SK-N-MC (cell line): ENCODE results near the gene SUMO4.

Experiments used
- EZH2 ChIP-seq: fragments of 200-600 bp; sonication (generic); IDR thresholded peaks from one replicate; pipeline ENCODE4 v1.6.1; 2017; ENCODE audit warnings: antibody characterized with exemption
- FOXP2 ChIP-seq: optimal IDR thresholded peaks from 2 replicates; pipeline ENCODE3; 2011; ENCODE audit warnings: mild to moderate bottlenecking, moderate library complexity; ENCODE audit not compliant: insufficient read depth; ENCODE audit errors: extremely low read length, control extremely low read depth
- POLR2AphosphoS5 ChIP-seq: IDR thresholded peaks from 2 replicates; pipeline ENCODE4 v1.6.1; 2012; ENCODE audit warnings: mild to moderate bottlenecking, low read depth, low read length, borderline replicate concordance

GRCh38 chr6:149387779-149388512 lies 12.1 kb upstream of the SUMO4 start:
- no peak for TF ChIP-seq EZH2
- TF ChIP-seq POLR2AphosphoS5: no peak
- no peak for TF ChIP-seq FOXP2
